Mucosa of rectum (tissue), 2 donors: ENCODE results near the gene CLCA4.

Experiments
- H3K27ac ChIP-seq, 2 donors: one replicate each; pipeline ENCODE4 v1.7.0; 2013; ENCODE audit warnings: inconsistent platforms in 2 of 2, low read depth in 2 of 2, low read length in 2 of 2
- H3K27me3 ChIP-seq, 2 donors: one replicate each; pipeline ENCODE4 v1.7.0; 2013; ENCODE audit warnings: low read length in 2 of 2; ENCODE audit not compliant: control insufficient read depth in 2 of 2, insufficient read depth in 2 of 2
- H3K36me3 ChIP-seq, 2 donors: one replicate each; pipeline ENCODE4 v1.7.0; 2013; ENCODE audit warnings: low read length in 2 of 2; ENCODE audit not compliant: control insufficient read depth in 2 of 2, insufficient read depth in 2 of 2
- H3K4me1 ChIP-seq, 2 donors: one replicate each; pipeline ENCODE4 v1.7.0; 2013; ENCODE audit warnings: low read length in 2 of 2, mild to moderate bottlenecking in 1 of 2; ENCODE audit not compliant: control insufficient read depth in 2 of 2, insufficient read depth in 2 of 2
- H3K4me3 ChIP-seq, 2 donors: one replicate each; pipeline ENCODE4 v1.7.0; 2013; ENCODE audit warnings: low read length in 2 of 2
- H3K9ac ChIP-seq, 2 donors: one replicate each; pipeline ENCODE4 v1.7.0; 2013; ENCODE audit warnings: low read length in 2 of 2, low read depth in 1 of 2, mild to moderate bottlenecking in 1 of 2
- H3K9me3 ChIP-seq, 2 donors: one replicate each; pipeline ENCODE4 v1.7.0; 2013; ENCODE audit warnings: low read length in 2 of 2; ENCODE audit not compliant: control insufficient read depth in 2 of 2
- donor health status: healthy.
- donor health status: Normal muscosa, but diverticular disease.

Gene CLCA4

DNA sequence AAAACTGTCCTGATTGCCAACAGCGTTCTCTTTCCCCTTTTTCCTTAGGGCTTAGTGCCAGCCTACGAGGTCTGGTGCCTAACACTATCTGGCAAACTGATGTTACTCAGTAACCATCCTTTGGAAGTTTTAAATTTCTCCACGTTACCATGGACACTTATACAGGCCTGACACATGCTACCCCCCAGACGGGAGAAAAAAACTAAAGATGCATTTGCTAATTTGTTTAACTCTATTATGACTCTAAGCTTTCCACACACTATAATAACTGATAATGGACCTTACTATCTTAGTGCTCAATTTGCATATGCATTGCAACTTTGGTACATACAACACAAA is 41.3 kb upstream of the CLCA4 start:
- H3K27ac ChIP-seq: no peak overlapping the region
- H3K4me3 ChIP-seq: no peak overlapping the region
- H3K9ac ChIP-seq: no peak overlapping the region
- peaks cover 2 to 37% of the 10 kb centered on the region in 2 donors for H3K4me1 ChIP-seq
- no peaks in the 10 kb centered on the region for H3K27me3 ChIP-seq
- no peaks in the 10 kb centered on the region for H3K9me3 ChIP-seq
- H3K36me3 ChIP-seq: no peaks in the 10 kb centered on the region

DNA sequence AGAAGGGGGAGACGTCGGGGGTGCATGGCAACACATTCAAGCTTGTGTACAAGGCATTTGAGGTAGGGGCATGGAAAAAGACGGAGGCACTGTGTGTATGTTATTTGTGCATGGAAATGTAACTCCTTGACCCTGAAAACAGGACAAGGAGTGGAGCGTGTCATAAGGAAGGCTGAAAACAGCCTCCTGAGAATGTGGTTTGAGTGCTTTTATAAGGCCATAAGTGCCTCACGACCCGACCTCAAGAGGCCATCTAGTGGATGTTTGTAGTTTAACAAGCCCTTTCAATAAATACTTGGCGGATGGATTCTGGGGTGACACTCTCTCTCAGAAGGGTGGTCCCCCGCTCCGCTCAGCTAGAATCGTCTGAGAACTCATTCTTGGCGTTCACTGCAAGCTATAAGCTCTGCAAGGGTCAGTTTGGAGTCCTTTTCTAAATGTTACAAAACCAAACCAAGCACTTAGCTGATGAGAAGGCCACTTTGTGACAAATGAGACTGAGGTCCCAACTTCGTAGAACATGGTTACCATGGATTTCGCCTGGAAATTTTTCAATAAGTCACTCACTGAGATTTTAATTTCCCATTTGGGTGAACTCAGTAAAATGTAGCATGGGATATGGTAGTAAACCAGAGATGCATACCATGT is 38.8 kb upstream of the CLCA4 start:
- Histone ChIP-seq H3K27me3 (no peaks in the 10 kb centered on the region), H3K27ac (no peak overlapping the region), H3K4me1 (peaks cover 0 to 24% of the 10 kb centered on the region in 2 donors), H3K36me3 (no peaks in the 10 kb centered on the region), H3K9ac (no peak overlapping the region), H3K9me3 (no peaks in the 10 kb centered on the region), H3K4me3 (no peak overlapping the region)

GRCh38 chr1:86508583-86508969 is 38.3 kb upstream of the CLCA4 start:
- H3K27ac ChIP-seq: no peak overlapping the region
- no peak overlapping the region for H3K9ac ChIP-seq
- H3K27me3 ChIP-seq: no peaks in the 10 kb centered on the region
- H3K36me3 ChIP-seq: no peaks in the 10 kb centered on the region
- no peaks in the 10 kb centered on the region for H3K9me3 ChIP-seq
- H3K4me1 ChIP-seq: peaks cover 0 to 24% of the 10 kb centered on the region in 2 donors
- H3K4me3 ChIP-seq: no peak overlapping the region

GRCh38 chr1:86515597-86515996 is 31.3 kb upstream of the CLCA4 start:
- no peak overlapping the region for H3K4me3 ChIP-seq
- H3K9ac ChIP-seq: no peak overlapping the region
- no peaks in the 10 kb centered on the region for H3K36me3 ChIP-seq
- H3K4me1 ChIP-seq: peaks cover 0 to 7% of the 10 kb centered on the region in 2 donors
- no peaks in the 10 kb centered on the region for H3K27me3 ChIP-seq
- H3K27ac ChIP-seq: no peak overlapping the region
- H3K9me3 ChIP-seq: no peaks in the 10 kb centered on the region

- no peaks in the 10 kb centered on the region for H3K27me3 ChIP-seq
- no peak overlapping the region for H3K4me3 ChIP-seq
- H3K4me1 ChIP-seq: peaks cover 0 to 7% of the 10 kb centered on the region in 2 donors
- H3K27ac ChIP-seq: peak overlapping the region in 1 of 2 donors; percentile 34
- H3K9ac ChIP-seq: no peak overlapping the region
- H3K9me3 ChIP-seq: no peaks in the 10 kb centered on the region
- H3K36me3 ChIP-seq: no peaks in the 10 kb centered on the region
Observed at GRCh38 chr1:86516335-86516734, 30.5 kb upstream of the CLCA4 start.

DNA sequence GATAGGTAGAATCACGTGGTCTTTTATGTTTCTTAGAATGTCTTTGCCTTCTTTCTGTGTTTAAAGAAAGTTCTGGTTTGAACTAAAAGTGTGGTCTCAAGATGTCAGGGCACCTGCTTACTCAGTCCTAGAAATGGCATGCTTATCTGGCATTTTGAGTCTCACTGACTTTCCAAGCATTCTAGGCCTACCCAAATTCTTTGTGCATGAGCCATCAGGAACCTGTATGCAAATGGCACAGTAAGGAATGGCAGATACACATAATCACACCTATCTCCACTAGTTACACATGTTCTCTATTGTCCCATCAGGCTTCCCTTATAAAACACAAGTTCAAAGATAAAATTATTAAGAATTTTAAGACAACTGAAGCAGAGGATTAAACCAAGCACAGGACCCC is 29.5 kb upstream of the CLCA4 start:
- no peaks in the 10 kb centered on the region for H3K27me3 ChIP-seq
- no peaks in the 10 kb centered on the region for H3K9me3 ChIP-seq
- no peak overlapping the region for H3K4me3 ChIP-seq
- peak overlapping the region in 1 of 2 donors; percentile 16 for H3K27ac ChIP-seq
- H3K9ac ChIP-seq: no peak overlapping the region
- H3K4me1 ChIP-seq: peaks cover 0 to 7% of the 10 kb centered on the region in 2 donors
- no peaks in the 10 kb centered on the region for H3K36me3 ChIP-seq

- peaks cover 0 to 7% of the 10 kb centered on the region in 2 donors for H3K4me1 ChIP-seq
- H3K27me3 ChIP-seq: no peaks in the 10 kb centered on the region
- H3K9ac ChIP-seq: no peak overlapping the region
- no peak overlapping the region for H3K4me3 ChIP-seq
- no peaks in the 10 kb centered on the region for H3K36me3 ChIP-seq
- peak overlapping the region; percentile 62 to 63 for H3K27ac ChIP-seq
- no peaks in the 10 kb centered on the region for H3K9me3 ChIP-seq
Observed at GRCh38 chr1:86520789-86521521, 25.9 kb upstream of the CLCA4 start.

- H3K9ac ChIP-seq: no peak overlapping the region
- H3K27me3 ChIP-seq: no peaks in the 10 kb centered on the region
- H3K36me3 ChIP-seq: no peaks in the 10 kb centered on the region
- no peak overlapping the region for H3K4me3 ChIP-seq
- no peaks in the 10 kb centered on the region for H3K9me3 ChIP-seq
- H3K4me1 ChIP-seq: peaks cover 2 to 7% of the 10 kb centered on the region in 2 donors
- H3K27ac ChIP-seq: peak overlapping the region; percentile 62 to 63
Observed at GRCh38 chr1:86521522-86521891, 25.4 kb upstream of the CLCA4 start.

GRCh38 chr1:86522240-86522639 is 24.6 kb upstream of the CLCA4 start:
- Histone ChIP-seq H3K9me3 (no peaks in the 10 kb centered on the region), H3K27me3 (no peaks in the 10 kb centered on the region), H3K4me3 (no peak overlapping the region), H3K36me3 (no peaks in the 10 kb centered on the region), H3K4me1 (peaks cover 2 to 10% of the 10 kb centered on the region in 2 donors), H3K9ac (no peak overlapping the region), H3K27ac (peak overlapping the region; percentile 49 to 63)

- no peaks in the 10 kb centered on the region for H3K27me3 ChIP-seq
- H3K9me3 ChIP-seq: no peaks in the 10 kb centered on the region
- H3K9ac ChIP-seq: no peak overlapping the region
- no peak overlapping the region for H3K4me3 ChIP-seq
- peaks cover 2 to 14% of the 10 kb centered on the region in 2 donors for H3K4me1 ChIP-seq
- no peaks in the 10 kb centered on the region for H3K36me3 ChIP-seq
- no peak overlapping the region for H3K27ac ChIP-seq
Observed at GRCh38 chr1:86523670-86524354, 23.1 kb upstream of the CLCA4 start.
